Renal cortical epithelial cell (primary cell): ENCODE results near the gene KDELR3. TPM values are rescaled to one million over a fixed set of nuclear protein-coding genes. Genes with fewer than 3 reads are reported as not detected.

Experiments
- DNase-seq: peaks from one replicate; pipeline ENCODE4 v3.0.0-alpha.2; 2011; ENCODE audit warnings: low read depth
- total RNA-seq: library from RNA; depleted of rRNA; stranded (reverse); fragments of >200 nt; gene quantifications from 2 replicates; pipeline ENCODE4 v1.2.3, GENCODE V29; 2014

KDELR3 gene
- total RNA-seq, 1 donor from 2014 or later = 34.2 TPM

DNA sequence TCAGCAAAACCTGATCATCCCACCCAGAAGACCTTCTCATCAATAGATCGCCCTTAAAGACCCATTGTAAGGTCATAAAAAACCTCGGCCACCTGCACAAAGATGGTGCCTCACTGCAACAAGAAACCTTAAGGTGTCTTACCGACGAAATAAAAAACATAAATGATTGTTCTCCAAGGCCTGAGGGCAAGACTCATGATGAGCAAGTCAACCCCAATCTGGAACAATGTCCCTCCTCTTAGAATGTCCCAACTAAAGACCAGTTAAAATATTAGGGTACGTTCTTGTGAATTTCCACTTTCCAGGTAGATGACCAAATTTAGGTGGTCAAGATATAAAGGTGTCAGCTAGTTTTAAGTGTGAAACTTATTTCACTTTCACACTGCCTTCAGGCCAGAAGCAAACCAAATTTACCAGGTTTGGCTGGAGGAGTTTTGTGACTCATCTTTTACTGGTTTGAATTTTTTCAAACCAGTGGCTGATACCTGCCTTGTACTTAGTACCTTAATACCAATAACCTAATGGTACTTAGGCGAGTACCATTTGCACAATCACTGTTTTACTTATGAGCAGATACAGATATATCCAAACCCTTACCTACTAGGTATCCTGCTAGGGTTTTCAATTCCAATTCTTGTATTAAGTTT is 14.9 kb downstream of the KDELR3 start:
- DNase-seq = no peak

DNA sequence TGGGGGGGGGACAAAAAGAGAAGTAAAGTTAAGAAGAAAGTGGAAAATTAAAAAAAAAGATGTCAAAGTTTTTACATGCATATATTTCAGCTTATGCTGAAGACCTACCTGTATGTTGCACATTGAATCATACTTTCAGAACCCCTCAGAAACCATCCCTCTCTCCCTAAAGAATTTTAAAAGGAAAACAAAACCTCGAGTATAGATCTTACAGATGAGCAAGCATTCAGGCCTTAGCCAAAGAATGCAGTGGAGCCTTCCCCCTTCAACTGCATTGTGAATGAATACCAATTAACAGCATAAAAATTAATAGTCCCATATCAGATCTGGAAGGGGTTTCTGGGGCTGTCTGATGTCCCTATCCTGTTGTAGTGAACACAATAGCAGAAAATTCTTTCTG is 16.3 kb downstream of the KDELR3 start:
- no peak for DNase-seq

DNA sequence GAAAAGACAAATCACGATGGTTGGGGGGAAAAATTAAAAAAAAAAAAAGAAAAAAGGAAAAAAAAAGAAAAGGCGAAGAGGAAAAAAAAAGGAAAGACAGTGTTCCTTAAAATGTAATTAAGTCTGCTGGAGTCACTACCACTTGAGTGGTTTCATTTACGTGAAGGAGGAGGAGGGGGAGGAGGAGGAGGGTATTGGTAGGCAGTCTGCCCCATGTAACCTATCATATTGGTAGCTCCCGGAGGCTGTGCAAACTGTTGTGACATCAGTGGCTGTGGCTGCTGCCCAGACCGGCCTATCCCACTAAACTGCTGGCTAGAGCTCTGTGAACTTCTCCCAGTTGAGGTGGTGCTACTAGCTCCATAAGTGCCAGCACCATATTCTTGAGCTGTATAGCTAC is 17.9 kb downstream of the KDELR3 start:
- DNase-seq = no peak

GRCh38 chr22:38487946-38488345 is 20.1 kb downstream of the KDELR3 start:
- no peak for DNase-seq

DNA sequence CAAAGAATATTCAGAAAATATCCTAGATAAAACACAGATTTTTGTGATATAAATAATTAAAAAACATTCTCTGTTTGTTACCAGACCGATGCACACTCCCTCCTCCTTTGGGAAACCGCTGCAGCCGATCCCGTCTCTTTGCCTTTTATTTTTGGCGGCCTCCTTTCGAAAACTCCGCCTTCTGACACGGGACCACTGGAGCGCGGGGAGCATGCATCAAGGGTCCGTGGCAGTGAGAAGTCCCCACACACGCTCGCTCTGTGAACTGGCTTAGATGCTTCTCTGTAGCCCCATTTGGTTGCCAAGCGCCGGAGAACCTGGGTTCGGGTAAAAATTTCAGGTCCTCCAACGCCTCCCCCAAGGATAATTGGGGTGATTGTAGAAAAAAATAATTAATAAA is 21.2 kb downstream of the KDELR3 start:
- DNase-seq = no peak

GRCh38 chr22:38489561-38490145 is 21.8 kb downstream of the KDELR3 start:
- DNase-seq = no peak

DNA sequence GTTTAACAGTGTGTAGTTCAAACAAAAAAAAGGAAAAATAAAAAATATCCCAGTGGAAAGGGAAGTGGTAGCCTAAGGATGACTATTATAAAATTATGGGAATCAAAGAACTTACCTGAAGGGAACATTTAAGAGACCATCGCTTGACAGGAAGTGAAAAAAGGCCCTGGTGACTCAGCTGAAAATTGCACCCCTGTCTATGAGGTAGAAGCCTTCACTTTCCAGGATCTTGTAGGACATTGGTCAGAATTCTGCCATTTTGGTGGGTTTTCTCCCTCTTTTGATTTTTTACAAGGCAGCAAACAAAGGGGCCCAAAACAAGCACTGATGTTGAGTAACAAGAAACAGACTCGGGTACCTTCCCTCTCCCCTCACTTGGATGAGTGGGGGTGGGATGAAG is 22.6 kb downstream of the KDELR3 start:
- no peak for DNase-seq

DNA sequence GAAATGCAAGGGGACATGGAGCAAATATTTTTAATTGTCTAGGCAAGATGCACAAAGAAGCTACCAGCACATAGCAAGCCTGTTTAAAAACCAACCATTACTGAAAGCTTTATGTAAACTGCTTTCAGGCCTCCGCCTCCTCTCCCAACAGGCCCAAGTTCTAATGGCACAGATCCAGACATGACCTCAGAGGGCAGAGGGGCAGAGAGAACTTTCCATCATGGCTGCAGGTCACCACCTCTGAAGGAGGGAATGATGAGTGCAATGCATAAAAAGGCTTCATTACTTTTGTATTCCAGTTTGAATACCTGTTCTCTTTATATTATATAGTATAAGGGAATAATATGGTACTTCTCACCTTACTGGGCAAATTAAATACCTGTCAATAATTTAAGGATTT is 23.0 kb downstream of the KDELR3 start:
- no peak for DNase-seq

DNA sequence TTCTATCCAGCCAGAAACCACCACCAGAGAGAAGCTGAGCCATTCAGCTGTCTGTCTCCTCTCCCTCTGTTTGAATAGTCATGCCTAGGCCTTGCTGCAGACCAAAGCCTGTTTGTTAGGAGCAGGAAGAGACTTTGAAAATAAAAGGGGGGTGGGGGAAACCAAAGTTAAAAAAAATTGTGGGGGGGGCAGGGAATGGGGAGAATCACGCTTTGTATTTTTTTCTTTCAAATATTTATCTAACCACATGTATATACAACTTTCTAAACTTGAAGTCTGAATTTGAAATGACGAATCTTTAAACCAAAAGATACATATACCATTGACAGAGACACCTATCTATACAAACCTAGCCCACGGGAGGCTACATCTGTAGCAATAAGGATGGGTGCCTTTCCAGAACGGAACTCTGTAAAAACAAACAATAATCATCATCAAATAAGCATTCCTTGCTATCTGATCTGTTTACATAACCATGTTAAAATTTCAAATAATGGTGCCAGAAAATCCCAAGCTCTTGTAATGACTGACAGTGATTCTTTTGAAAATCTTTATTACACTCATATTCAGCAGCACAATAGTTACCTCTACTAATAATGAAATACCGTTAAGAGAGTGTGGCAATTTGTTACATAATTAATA is 23.9 kb downstream of the KDELR3 start:
- DNase-seq = no peak

- DNase-seq = no peak
Observed at GRCh38 chr22:38494498-38494897, 26.6 kb downstream of the KDELR3 start.

GRCh38 chr22:38494939-38495338 is 27.0 kb downstream of the KDELR3 start:
- DNase-seq = no peak

DNA sequence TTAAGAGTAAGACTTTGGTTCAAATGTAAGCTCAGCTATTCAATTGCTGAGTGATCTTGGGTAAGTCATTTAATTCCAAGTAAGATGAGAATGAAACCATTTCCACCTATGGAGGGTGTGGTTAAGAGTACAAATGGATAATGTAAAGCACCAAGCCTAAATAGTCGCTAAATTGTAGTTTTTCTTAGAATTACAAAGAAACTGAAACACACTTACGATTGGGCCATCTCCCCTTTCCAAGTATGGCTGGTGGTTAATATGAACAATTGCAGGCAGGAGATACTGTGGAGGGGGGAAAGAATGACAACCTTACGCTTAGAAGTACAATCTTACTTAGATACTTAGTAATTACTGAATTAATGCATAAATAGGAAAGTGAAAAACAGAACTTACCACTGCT is 30.0 kb downstream of the KDELR3 start:
- DNase-seq = no peak

DNA sequence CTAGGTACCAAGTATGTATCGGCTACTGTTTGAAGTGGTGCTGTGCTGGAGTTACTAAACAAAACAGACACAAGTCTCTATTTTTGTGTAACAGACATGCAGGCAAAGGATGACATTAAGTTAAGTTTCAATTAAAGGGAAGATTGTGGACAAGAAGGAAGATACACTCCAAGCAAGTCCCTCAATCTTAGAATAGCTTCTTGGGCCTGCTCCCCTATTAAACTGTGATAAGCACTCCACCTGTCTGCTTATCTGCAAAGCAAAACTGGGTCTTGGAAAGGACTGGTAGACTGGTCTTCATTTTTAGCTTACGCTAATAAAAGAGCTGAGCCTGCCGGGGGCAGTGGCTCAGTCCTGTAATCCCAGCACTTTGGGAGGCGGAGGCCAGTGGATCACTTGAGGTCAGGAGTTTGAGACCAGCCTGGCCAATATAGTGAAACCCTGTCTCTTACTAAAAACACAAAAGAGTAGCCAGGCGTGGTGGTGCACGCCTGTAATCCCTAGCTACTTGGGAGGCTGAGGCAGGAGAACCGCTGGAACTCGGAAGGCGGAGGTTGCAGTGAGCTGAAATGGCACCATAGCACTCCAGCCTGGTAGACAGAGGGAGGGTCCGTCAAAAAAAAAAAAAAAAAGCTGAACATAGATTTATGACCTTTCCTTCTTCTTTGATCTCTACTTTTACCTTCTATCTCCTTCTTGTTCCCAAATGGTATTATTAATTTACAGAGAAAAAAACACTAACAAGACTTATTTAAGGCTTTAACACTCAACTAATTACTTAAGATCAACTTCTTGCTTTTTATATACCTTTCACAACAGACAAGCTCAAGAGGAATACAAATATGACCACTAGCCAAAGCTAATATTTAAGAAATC is 34.1 kb downstream of the KDELR3 start:
- DNase-seq = no peak

- no peak for DNase-seq
Observed at GRCh38 chr22:38503021-38503420, 35.1 kb downstream of the KDELR3 start.

GRCh38 chr22:38504731-38505540 is 37.0 kb downstream of the KDELR3 start:
- peak; percentile 21 for DNase-seq

DNA sequence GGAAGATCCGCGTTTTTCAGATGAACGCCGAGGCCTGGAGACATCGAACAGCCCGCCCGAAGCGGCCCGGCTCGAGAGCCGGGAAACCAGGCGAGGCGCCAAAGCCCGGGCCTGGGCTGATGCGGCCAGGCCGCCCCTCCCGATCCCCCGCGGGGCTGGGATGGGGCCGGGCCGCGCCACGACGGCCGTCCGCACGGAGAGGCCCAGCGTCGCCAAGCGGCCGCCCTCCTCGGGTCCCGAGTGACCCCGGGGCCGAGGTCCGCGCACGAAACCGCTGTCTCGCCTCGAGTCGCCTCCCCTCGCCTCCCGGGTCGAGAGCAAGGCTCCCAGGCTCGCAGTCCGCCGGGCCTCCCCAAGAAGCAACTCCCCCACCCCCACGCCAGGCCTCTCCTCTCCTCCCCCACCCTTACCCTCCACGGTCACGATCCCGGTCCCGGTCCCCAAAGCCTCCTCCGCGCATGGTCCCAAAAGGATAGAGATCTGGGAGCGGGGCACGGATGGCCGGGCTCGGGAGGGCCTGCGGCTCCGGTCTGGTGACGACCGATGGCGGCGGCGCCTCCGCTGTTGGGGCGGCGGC is 37.7 kb downstream of the KDELR3 start:
- no peak for DNase-seq

GRCh38 chr22:38506118-38506962 is 38.4 kb downstream of the KDELR3 start, which contains the start of gene DDX17:
Gene DDX17 (minus strand): TSS chr22:38506311.
- peak; percentile 92 for DNase-seq

- DNase-seq = no peak
Observed at GRCh38 chr22:38510416-38510970, 42.6 kb downstream of the KDELR3 start.

GRCh38 chr22:38513063-38513462 is 45.2 kb downstream of the KDELR3 start:
- DNase-seq = no peak

DNA sequence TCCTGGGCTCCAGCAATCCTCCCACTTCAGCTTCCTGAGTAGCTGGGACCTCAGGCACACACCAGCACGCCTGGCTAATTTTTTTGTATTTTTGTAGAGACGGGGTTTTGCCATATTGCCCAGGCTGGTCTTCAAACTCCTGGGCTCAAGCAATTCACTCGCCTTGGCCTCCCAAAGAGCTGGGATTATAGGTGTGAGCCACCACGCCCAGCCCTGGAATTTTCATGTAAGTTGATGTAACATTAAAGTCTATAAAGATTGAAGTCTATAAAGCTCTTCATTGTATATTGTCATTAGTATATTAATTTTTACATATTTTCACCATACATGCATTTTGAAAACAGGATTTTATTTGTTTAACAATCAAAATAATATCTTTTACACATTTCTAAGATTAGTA is 50.7 kb downstream of the KDELR3 start:
- DNase-seq = no peak
